HEK293 (cell line): ENCODE data around the gene HIPK2.
A peak's percentile ranks its signal among the peaks of the same experiment; 100 is the strongest.

Source experiments
- CTCF ChIA-PET: fragments of 350-600 bp; formaldehyde crosslinking; extraction: SDS; loops from one replicate; lab custom pipeline; 2021; ENCODE audit warnings: antibody characterized with exemption; lab: Yijun Ruan, JAX
- POLR2A ChIA-PET: fragments of 300-600 bp; formaldehyde crosslinking; extraction: SDS; loops from one replicate; lab custom pipeline; 2020; ENCODE audit warnings: antibody characterized with exemption, inconsistent platforms; lab: Yijun Ruan, JAX
- H3K27ac ChIP-seq: fragments of 200-500 bp; sonication (Bioruptor generic); 2 replicates; pipeline ENCODE4 v1.5.1; 2014; ENCODE audit warnings: low read depth, low read length, control low read depth, inconsistent platforms; ENCODE audit errors: extremely low read depth
- H3K36me3 ChIP-seq, 2 experiments: fragments of 200-500 bp in 1 of 2; sonication (Bioruptor generic) in 1 of 2; 1 replicate in 1 of 2; 2 replicates in 1 of 2; pipeline ENCODE4 v1.5.1; 2014 to 2017; ENCODE audit warnings: inconsistent platforms in 2 of 2, low read length in 2 of 2; ENCODE audit not compliant: control insufficient read depth in 2 of 2, insufficient read depth in 1 of 2
- H3K4me1 ChIP-seq: fragments of 200-500 bp; sonication (Bioruptor generic); 2 replicates; pipeline ENCODE4 v1.5.1; 2014; ENCODE audit warnings: mild to moderate bottlenecking, low read length, inconsistent platforms; ENCODE audit not compliant: control insufficient read depth, insufficient read depth
- H3K4me3 ChIP-seq: 2 replicates; pipeline ENCODE4 v1.5.1; 2011; ENCODE audit warnings: low read depth, mild to moderate bottlenecking, control low read depth, low read length, moderate library complexity
- H3K9me3 ChIP-seq: fragments of 200-500 bp; sonication (Bioruptor generic); 2 replicates; pipeline ENCODE4 v1.5.1; 2014; ENCODE audit warnings: low read depth, low read length, inconsistent platforms; ENCODE audit not compliant: control insufficient read depth, insufficient read depth
- GFI1B ChIP-seq: fragments of 450-650 bp; formaldehyde crosslinking; IDR thresholded peaks from 2 replicates; pipeline ENCODE4 v1.5.1; 2016; ENCODE audit warnings: missing biosample characterization, missing genetic modification characterization
- HOXA7 ChIP-seq: sonication (generic); formaldehyde crosslinking; IDR thresholded peaks from 2 replicates; pipeline ENCODE4 v1.8.1; 2022; ENCODE audit warnings: missing genetic modification reagents, borderline replicate concordance
- KLF1 ChIP-seq: fragments of 450-650 bp; formaldehyde crosslinking; IDR thresholded peaks from 2 replicates; pipeline ENCODE4 v1.5.1; 2016; ENCODE audit warnings: missing biosample characterization, missing genetic modification characterization
- SALL2 ChIP-seq: fragments of 450-650 bp; formaldehyde crosslinking; IDR thresholded peaks from 2 replicates; pipeline ENCODE4 v1.5.0; 2017; ENCODE audit warnings: missing biosample characterization, mild to moderate bottlenecking, missing genetic modification characterization, borderline replicate concordance
- SCRT2 ChIP-seq: fragments of 450-650 bp; formaldehyde crosslinking; IDR thresholded peaks from 2 replicates; pipeline ENCODE4 v1.5.1; 2016; ENCODE audit warnings: missing biosample characterization, missing genetic modification characterization
- SETDB1 ChIP-seq: IDR thresholded peaks from one replicate; pipeline ENCODE4 v1.6.1; 2017; ENCODE audit warnings: mild to moderate bottlenecking, low read length, moderate library complexity, mixed read lengths; ENCODE audit not compliant: insufficient read length
- SP7 ChIP-seq: fragments of 450-650 bp; formaldehyde crosslinking; IDR thresholded peaks from 2 replicates; pipeline ENCODE4 v1.5.1; 2016; ENCODE audit warnings: missing biosample characterization, missing genetic modification characterization
- YY2 ChIP-seq: fragments of 450-650 bp; formaldehyde crosslinking; IDR thresholded peaks from 2 replicates; pipeline ENCODE4 v1.5.1; 2016; ENCODE audit warnings: missing biosample characterization, missing genetic modification characterization
- ZBTB17 ChIP-seq: fragments of 450-650 bp; formaldehyde crosslinking; IDR thresholded peaks from 2 replicates; pipeline ENCODE4 v1.5.1; 2016; ENCODE audit warnings: missing biosample characterization, missing genetic modification characterization
- ZBTB8A ChIP-seq: fragments of 450-650 bp; formaldehyde crosslinking; IDR thresholded peaks from 2 replicates; pipeline ENCODE4 v1.5.1; 2016; ENCODE audit warnings: missing biosample characterization, missing genetic modification characterization
- ZFP3 ChIP-seq: fragments of 450-650 bp; formaldehyde crosslinking; IDR thresholded peaks from 2 replicates; pipeline ENCODE4 v1.5.1; 2016; ENCODE audit warnings: low read depth, missing biosample characterization, missing genetic modification characterization
- ZFP69B ChIP-seq: fragments of 450-650 bp; formaldehyde crosslinking; IDR thresholded peaks from 2 replicates; pipeline ENCODE4 v1.5.1; 2016; ENCODE audit warnings: missing biosample characterization, missing genetic modification characterization
- ZIC2 ChIP-seq: fragments of 450-650 bp; formaldehyde crosslinking; IDR thresholded peaks from 2 replicates; pipeline ENCODE4 v1.5.1; 2016; ENCODE audit warnings: missing biosample characterization, missing genetic modification characterization
- ZNF16 ChIP-seq: fragments of 450-650 bp; formaldehyde crosslinking; IDR thresholded peaks from 2 replicates; pipeline ENCODE4 v1.5.1; 2016; ENCODE audit warnings: low read depth, missing biosample characterization, missing genetic modification characterization
- ZNF2 ChIP-seq: fragments of 450-650 bp; formaldehyde crosslinking; IDR thresholded peaks from 2 replicates; pipeline ENCODE4 v1.5.1; 2016; ENCODE audit warnings: missing biosample characterization, missing genetic modification characterization
- ZNF214 ChIP-seq: fragments of 450-650 bp; formaldehyde crosslinking; IDR thresholded peaks from 2 replicates; pipeline ENCODE4 v1.5.1; 2017; ENCODE audit warnings: missing biosample characterization, mild to moderate bottlenecking, missing genetic modification characterization, borderline replicate concordance
- ZNF266 ChIP-seq: fragments of 450-650 bp; formaldehyde crosslinking; IDR thresholded peaks from 2 replicates; pipeline ENCODE4 v1.5.1; 2016; ENCODE audit warnings: missing biosample characterization, missing genetic modification characterization, low read depth
- ZNF292 ChIP-seq: fragments of 450-650 bp; formaldehyde crosslinking; IDR thresholded peaks from 2 replicates; pipeline ENCODE4 v1.5.1; 2016; ENCODE audit warnings: low read depth, missing biosample characterization, missing genetic modification characterization, borderline replicate concordance
- ZNF335 ChIP-seq: fragments of 450-650 bp; formaldehyde crosslinking; conservative IDR thresholded peaks from 2 replicates; pipeline ENCODE4 v1.5.1; 2016; ENCODE audit warnings: missing biosample characterization, missing genetic modification characterization
- ZNF341 ChIP-seq: fragments of 450-650 bp; formaldehyde crosslinking; IDR thresholded peaks from 2 replicates; pipeline ENCODE4; 2016; ENCODE audit warnings: low read depth, missing biosample characterization, missing genetic modification characterization
- ZNF473 ChIP-seq: fragments of 450-650 bp; formaldehyde crosslinking; IDR thresholded peaks from 2 replicates; pipeline ENCODE4 v1.5.1; 2017; ENCODE audit warnings: missing biosample characterization, missing genetic modification characterization
- ZNF514 ChIP-seq: fragments of 450-650 bp; formaldehyde crosslinking; IDR thresholded peaks from 2 replicates; pipeline ENCODE4 v1.5.1; 2016; ENCODE audit warnings: missing biosample characterization, missing genetic modification characterization
- ZNF530 ChIP-seq: fragments of 450-650 bp; formaldehyde crosslinking; IDR thresholded peaks from 2 replicates; pipeline ENCODE4 v1.5.1; 2016; ENCODE audit warnings: low read depth, missing biosample characterization, missing genetic modification characterization
- ZNF544 ChIP-seq: fragments of 450-650 bp; formaldehyde crosslinking; IDR thresholded peaks from 2 replicates; pipeline ENCODE4 v1.5.0; 2017; ENCODE audit warnings: missing biosample characterization, missing genetic modification characterization
- ZNF660 ChIP-seq: fragments of 450-650 bp; IDR thresholded peaks from 2 replicates; pipeline ENCODE4 v1.5.1; 2018; ENCODE audit warnings: missing biosample characterization, mild to moderate bottlenecking, missing genetic modification characterization
- ZNF747 ChIP-seq: fragments of 450-650 bp; formaldehyde crosslinking; IDR thresholded peaks from 2 replicates; pipeline ENCODE4 v1.5.1; 2016; ENCODE audit warnings: missing biosample characterization, missing genetic modification characterization
- ZNF792 ChIP-seq: fragments of 450-650 bp; formaldehyde crosslinking; IDR thresholded peaks from 2 replicates; pipeline ENCODE4 v1.5.1; 2016; ENCODE audit warnings: missing biosample characterization, missing genetic modification characterization
- ZNF843 ChIP-seq: fragments of 450-650 bp; formaldehyde crosslinking; IDR thresholded peaks from 2 replicates; pipeline ENCODE4 v1.5.1; 2016; ENCODE audit warnings: missing biosample characterization, missing genetic modification characterization
- ZXDB ChIP-seq: fragments of 450-650 bp; formaldehyde crosslinking; IDR thresholded peaks from 2 replicates; pipeline ENCODE4 v1.5.1; 2016; ENCODE audit warnings: missing biosample characterization, missing genetic modification characterization
- TF ChIP-seq, protein P1 (sequence below): fragments of 450-650 bp; formaldehyde crosslinking; IDR thresholded peaks from 2 replicates; pipeline ENCODE4 v1.5.1; 2016; ENCODE audit warnings: missing biosample characterization, missing genetic modification characterization

Gene HIPK2

DNA sequence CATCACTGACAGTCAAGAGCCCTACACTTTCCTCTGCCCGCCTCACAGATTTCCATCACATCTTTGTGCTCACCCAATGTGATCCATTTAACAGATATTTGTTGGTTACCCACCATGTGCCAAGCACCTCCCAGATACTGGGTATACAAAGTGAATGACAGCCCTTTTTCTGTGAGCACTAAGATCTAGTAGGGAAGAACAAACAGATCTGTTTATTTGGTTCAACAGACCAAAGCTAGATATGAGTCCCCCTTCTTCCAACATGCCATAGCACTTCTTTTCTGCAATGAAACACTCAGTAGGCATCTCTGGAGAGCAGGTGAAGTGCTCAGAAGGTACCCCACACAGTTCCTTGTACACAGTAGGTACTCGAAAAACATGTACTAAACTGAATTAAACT is 101.4 kb downstream of the HIPK2 start:
- no peak overlapping the region for H3K27ac ChIP-seq
- 0 out of 2 replicates have a peak, but pooled peaks cover under 1% of the 10 kb centered on the region for H3K4me1 ChIP-seq
- TF ChIP-seq ZIC2 (tag by site-specific recombination) (no peak), ZNF292 (no peak), ZFP3 (tag by site-specific recombination) (no peak), ZNF335 (tag by site-specific recombination) (no peak), ZFP69B (tag by site-specific recombination) (no peak), ZNF16 (tag by site-specific recombination) (no peak), ZNF660 (tag by site-specific recombination) (no peak), ZNF792 (tag by site-specific recombination) (no peak), ZNF843 (tag by site-specific recombination) (no peak), KLF1 (tag by site-specific recombination) (no peak), ZNF514 (no peak), ZBTB8A (no peak), ZNF544 (no peak), ZNF530 (tag by site-specific recombination) (no peak)
- TF ChIP-seq, protein P1, sequence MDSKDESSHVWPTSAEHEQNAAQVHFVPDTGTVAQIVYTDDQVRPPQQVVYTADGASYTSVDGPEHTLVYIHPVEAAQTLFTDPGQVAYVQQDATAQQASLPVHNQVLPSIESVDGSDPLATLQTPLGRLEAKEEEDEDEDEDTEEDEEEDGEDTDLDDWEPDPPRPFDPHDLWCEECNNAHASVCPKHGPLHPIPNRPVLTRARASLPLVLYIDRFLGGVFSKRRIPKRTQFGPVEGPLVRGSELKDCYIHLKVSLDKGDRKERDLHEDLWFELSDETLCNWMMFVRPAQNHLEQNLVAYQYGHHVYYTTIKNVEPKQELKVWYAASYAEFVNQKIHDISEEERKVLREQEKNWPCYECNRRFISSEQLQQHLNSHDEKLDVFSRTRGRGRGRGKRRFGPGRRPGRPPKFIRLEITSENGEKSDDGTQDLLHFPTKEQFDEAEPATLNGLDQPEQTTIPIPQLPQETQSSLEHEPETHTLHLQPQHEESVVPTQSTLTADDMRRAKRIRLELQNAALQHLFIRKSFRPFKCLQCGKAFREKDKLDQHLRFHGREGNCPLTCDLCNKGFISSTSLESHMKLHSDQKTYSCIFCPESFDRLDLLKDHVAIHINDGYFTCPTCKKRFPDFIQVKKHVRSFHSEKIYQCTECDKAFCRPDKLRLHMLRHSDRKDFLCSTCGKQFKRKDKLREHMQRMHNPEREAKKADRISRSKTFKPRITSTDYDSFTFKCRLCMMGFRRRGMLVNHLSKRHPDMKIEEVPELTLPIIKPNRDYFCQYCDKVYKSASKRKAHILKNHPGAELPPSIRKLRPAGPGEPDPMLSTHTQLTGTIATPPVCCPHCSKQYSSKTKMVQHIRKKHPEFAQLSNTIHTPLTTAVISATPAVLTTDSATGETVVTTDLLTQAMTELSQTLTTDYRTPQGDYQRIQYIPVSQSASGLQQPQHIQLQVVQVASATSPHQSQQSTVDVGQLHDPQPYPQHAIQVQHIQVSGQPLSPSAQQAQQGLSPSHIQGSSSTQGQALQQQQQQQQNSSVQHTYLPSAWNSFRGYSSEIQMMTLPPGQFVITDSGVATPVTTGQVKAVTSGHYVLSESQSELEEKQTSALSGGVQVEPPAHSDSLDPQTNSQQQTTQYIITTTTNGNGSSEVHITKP (tag by site-specific recombination), result no peak
- no peaks in the 10 kb centered on the region for H3K9me3 ChIP-seq
- ChIA-PET CTCF (no interaction called here), POLR2A (no interaction called here)
- H3K4me3 ChIP-seq, result no peak overlapping the region
- H3K36me3 ChIP-seq, result no peaks in the 10 kb centered on the region

DNA sequence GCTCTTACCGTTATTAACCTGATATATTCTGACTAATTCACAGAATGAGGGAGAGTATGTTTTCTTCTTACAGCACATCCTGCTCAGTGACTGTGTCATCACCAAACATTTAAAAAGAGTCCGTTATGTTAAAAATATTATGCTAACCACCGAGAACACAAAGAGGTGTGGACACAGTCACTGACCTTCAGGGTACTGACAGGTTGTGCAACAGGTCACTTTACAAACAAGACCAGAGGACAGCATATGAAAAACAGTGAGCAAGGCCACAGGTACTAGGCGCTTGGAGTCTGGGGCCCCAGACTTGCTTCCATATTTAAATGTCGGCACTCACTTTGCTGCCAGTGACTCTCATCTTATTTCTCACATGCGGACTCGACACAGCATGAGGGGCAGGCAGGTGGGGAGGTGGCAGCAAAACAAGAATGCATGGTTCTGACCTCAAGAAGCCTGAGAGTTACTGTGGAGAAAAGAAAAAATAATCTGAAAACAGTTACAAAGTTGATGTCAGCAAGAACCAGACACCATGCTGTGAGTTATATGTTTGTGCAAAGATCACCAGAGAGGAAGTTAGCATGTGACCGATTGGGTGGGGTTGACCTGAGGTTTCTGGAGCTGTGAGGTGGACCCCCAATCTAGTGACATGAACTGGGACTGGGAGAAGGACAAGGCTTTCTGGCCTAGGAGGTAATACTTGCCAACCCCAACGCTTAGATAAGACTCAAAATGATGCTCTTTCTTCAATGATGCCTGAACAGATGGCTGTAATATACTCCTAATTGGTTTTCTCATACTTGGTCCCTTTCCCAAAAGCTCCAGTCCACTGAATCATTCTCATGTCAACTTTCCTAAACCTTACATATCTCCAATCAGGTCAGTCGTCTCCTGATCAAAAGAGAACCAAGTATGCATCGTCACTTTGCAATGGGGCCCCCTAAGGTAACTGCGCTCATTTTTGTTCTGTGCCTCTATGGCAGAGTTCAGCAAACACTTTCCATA is 102.4 kb downstream of the HIPK2 start:
- TF ChIP-seq SCRT2 (tag by site-specific recombination), result peak; percentile 60; the same call in 1 of the 2 replicates
- TF ChIP-seq ZIC2 (tag by site-specific recombination), result peak; percentile 39
- TF ChIP-seq ZNF2 (tag by site-specific recombination), result no peak
- TF ChIP-seq HOXA7 (CRISPR knock-in tag), result no peak
- TF ChIP-seq ZNF473 (tag by site-specific recombination), result no peak
- no peak for TF ChIP-seq ZNF341 (tag by site-specific recombination)
- no peak for TF ChIP-seq ZXDB (tag by site-specific recombination)
- TF ChIP-seq YY2 (tag by site-specific recombination), result no peak
- no peak for TF ChIP-seq SETDB1
- TF ChIP-seq ZNF266 (tag by site-specific recombination), result no peak
- no peak for TF ChIP-seq SP7 (tag by site-specific recombination)
- TF ChIP-seq ZBTB17, result no peak
- no peak for TF ChIP-seq GFI1B (tag by site-specific recombination)
- no peak for TF ChIP-seq ZNF214 (tag by site-specific recombination)
- no peak for TF ChIP-seq SALL2 (tag by site-specific recombination)
- TF ChIP-seq ZNF747 (tag by site-specific recombination), result no peak
- H3K4me3 ChIP-seq, result no peak overlapping the region
- H3K4me1 ChIP-seq, result no peaks in the 10 kb centered on the region
- no peaks in the 10 kb centered on the region for H3K9me3 ChIP-seq
- no peak overlapping the region for H3K27ac ChIP-seq
- CTCF ChIA-PET, result interaction anchor here (1.1 kb wide), 1 partner anchor 16 kb away, joined by 6 read pairs; no protein-coding TSS in a partner anchor
- no peaks in the 10 kb centered on the region for H3K36me3 ChIP-seq
- POLR2A ChIA-PET, result no interaction called here
